Neural cell (in vitro differentiated cells): ENCODE measurements around the gene ADGRG6.

Experiments used
- EP300 ChIP-seq: fragments of 450-650 bp; conservative IDR thresholded peaks from 2 replicates; pipeline ENCODE4 v1.6.1; 2014; ENCODE audit warnings: antibody characterized with exemption, mild to moderate bottlenecking, moderate library complexity; ENCODE audit not compliant: poor library complexity, severe bottlenecking
- POLR2AphosphoS5 ChIP-seq: IDR thresholded peaks from 2 replicates; pipeline ENCODE4 v1.6.1; 2012
- TAF1 ChIP-seq: IDR thresholded peaks from 2 replicates; pipeline ENCODE4 v1.6.1; 2012; ENCODE audit warnings: low read depth
- TF ChIP-seq, protein P1 (sequence below): IDR thresholded peaks from 2 replicates; pipeline ENCODE4 v1.6.1; 2012; ENCODE audit warnings: borderline replicate concordance
- TF ChIP-seq, protein P2 (sequence below): fragments of 450-650 bp; IDR thresholded peaks from 2 replicates; pipeline ENCODE4 v1.5.1; 2014; ENCODE audit warnings: antibody characterized with exemption, mild to moderate bottlenecking, moderate library complexity; ENCODE audit not compliant: poor library complexity, severe bottlenecking

DNA sequence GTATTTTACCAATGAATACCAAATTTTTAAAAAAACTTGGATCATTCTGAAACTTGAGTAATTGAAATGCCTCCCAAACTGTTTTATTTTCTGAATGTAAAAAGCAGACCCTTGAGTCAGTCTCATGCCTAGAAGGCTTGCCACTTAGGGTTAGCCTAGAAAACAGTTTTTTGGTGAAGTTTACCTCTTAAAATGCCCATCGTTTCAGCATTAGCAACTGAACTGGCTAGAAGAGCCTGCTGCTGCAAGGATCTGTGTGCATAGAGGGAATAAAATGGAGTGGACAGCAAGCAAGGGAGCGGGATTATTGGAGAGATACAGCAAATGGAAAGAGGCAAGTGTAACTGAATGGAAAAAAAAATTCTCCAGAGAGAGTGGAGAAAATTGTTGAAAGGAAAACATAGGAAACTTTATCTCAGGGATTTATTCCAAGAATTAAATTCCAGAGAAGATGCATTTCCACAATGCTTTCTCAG lies 40.1 kb downstream of the ADGRG6 start:
- TF ChIP-seq POLR2AphosphoS5 (no peak), EP300 (no peak), TAF1 (no peak)
- TF ChIP-seq, protein P1, sequence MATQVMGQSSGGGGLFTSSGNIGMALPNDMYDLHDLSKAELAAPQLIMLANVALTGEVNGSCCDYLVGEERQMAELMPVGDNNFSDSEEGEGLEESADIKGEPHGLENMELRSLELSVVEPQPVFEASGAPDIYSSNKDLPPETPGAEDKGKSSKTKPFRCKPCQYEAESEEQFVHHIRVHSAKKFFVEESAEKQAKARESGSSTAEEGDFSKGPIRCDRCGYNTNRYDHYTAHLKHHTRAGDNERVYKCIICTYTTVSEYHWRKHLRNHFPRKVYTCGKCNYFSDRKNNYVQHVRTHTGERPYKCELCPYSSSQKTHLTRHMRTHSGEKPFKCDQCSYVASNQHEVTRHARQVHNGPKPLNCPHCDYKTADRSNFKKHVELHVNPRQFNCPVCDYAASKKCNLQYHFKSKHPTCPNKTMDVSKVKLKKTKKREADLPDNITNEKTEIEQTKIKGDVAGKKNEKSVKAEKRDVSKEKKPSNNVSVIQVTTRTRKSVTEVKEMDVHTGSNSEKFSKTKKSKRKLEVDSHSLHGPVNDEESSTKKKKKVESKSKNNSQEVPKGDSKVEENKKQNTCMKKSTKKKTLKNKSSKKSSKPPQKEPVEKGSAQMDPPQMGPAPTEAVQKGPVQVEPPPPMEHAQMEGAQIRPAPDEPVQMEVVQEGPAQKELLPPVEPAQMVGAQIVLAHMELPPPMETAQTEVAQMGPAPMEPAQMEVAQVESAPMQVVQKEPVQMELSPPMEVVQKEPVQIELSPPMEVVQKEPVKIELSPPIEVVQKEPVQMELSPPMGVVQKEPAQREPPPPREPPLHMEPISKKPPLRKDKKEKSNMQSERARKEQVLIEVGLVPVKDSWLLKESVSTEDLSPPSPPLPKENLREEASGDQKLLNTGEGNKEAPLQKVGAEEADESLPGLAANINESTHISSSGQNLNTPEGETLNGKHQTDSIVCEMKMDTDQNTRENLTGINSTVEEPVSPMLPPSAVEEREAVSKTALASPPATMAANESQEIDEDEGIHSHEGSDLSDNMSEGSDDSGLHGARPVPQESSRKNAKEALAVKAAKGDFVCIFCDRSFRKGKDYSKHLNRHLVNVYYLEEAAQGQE, result no peak
- TF ChIP-seq, protein P2, sequence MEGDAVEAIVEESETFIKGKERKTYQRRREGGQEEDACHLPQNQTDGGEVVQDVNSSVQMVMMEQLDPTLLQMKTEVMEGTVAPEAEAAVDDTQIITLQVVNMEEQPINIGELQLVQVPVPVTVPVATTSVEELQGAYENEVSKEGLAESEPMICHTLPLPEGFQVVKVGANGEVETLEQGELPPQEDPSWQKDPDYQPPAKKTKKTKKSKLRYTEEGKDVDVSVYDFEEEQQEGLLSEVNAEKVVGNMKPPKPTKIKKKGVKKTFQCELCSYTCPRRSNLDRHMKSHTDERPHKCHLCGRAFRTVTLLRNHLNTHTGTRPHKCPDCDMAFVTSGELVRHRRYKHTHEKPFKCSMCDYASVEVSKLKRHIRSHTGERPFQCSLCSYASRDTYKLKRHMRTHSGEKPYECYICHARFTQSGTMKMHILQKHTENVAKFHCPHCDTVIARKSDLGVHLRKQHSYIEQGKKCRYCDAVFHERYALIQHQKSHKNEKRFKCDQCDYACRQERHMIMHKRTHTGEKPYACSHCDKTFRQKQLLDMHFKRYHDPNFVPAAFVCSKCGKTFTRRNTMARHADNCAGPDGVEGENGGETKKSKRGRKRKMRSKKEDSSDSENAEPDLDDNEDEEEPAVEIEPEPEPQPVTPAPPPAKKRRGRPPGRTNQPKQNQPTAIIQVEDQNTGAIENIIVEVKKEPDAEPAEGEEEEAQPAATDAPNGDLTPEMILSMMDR, result no peak
